Hepatocyte (in vitro differentiated cells): ENCODE data around the gene SYNJ2.

Experiments used
- EZH2phosphoT487 ChIP-seq: fragments of 200-600 bp; sonication (generic); IDR thresholded peaks from one replicate; pipeline ENCODE4 v1.6.1; 2018; ENCODE audit warnings: antibody characterized with exemption, mild to moderate bottlenecking, low read depth, moderate library complexity; ENCODE audit not compliant: unreplicated experiment, severe bottlenecking
- TF ChIP-seq, protein P1 (sequence below): fragments of 200-600 bp; sonication (generic); IDR thresholded peaks from 2 replicates; pipeline ENCODE4 v1.5.1; 2016; ENCODE audit warnings: antibody characterized with exemption, mild to moderate bottlenecking; ENCODE audit not compliant: poor library complexity

DNA sequence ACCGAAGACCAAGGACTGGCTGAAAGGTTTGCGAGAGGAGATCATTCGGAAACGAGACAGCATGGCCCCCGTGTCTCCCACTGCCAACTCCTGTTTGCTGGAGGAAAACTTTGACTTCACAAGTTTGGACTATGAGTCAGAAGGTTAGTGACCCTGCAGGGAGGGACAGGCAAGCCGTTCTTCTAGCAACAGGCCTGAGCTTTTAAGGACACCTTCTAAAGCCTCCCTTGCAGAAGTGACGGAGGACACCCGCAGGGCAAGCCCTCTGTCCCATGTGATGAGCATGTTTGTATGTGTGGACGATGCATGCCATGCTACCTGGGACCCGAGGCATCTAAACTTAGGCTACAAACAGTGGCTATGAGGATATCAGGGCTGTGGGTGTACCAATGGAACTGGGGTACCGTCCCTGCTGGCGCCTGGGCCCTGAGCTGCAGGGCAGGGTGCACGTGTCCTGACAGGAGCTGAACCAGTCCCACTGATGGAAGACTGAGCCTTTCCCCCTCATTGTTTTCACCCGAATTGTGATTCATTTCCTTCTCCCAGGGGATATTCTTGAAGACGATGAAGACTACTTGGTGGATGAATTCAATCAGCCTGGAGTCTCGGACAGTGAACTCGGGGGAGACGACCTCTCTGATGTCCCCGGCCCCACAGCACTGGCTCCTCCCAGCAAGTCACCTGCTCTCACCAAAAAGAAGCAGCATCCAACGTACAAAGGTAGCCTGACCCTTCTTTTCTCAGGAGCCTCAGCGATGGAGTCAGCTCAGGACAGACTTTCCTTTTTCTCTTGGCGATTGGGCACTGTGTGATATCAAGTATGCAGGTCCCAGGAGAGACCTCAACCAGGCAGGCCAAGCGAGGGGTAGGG is 102.0 kb downstream of the SYNJ2 start:
- no peak for TF ChIP-seq EZH2phosphoT487
- TF ChIP-seq, protein P1, sequence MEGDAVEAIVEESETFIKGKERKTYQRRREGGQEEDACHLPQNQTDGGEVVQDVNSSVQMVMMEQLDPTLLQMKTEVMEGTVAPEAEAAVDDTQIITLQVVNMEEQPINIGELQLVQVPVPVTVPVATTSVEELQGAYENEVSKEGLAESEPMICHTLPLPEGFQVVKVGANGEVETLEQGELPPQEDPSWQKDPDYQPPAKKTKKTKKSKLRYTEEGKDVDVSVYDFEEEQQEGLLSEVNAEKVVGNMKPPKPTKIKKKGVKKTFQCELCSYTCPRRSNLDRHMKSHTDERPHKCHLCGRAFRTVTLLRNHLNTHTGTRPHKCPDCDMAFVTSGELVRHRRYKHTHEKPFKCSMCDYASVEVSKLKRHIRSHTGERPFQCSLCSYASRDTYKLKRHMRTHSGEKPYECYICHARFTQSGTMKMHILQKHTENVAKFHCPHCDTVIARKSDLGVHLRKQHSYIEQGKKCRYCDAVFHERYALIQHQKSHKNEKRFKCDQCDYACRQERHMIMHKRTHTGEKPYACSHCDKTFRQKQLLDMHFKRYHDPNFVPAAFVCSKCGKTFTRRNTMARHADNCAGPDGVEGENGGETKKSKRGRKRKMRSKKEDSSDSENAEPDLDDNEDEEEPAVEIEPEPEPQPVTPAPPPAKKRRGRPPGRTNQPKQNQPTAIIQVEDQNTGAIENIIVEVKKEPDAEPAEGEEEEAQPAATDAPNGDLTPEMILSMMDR: no peak
